ENCODE measurements around the gene KRTAP12-2.

KRTAP12-2 gene

GRCh38 chr21:44710756-44711326 lies 44.1 kb upstream of the KRTAP12-2 start:
- H3K27ac ChIP-seq: no peak overlapping the region
- no peak for TF ChIP-seq CTCF (IDR thresholded peaks at IDR 0.05)
- peak; percentile 56 for DNase-seq (ENCODE audit: low spot score)
- no peak overlapping the region for H3K4me3 ChIP-seq

- peak; percentile 68 for DNase-seq (ENCODE audit: low spot score)
- no peak overlapping the region for H3K4me3 ChIP-seq
- no peak overlapping the region for H3K27ac ChIP-seq
- no peak for TF ChIP-seq CTCF (IDR thresholded peaks at IDR 0.05)
Measured at GRCh38 chr21:44710294-44710665, 43.6 kb upstream of the KRTAP12-2 start.

- no peak for TF ChIP-seq CTCF (IDR thresholded peaks at IDR 0.05)
- peak; percentile 52 for DNase-seq (ENCODE audit: low spot score)
- H3K27ac ChIP-seq: no peak overlapping the region
- H3K4me3 ChIP-seq: peak overlapping the region; percentile 22
Measured at GRCh38 chr21:44709426-44710293, 42.9 kb upstream of the KRTAP12-2 start.

- DNase-seq (ENCODE audit: low spot score): peak; percentile 46
- no peak overlapping the region for H3K4me3 ChIP-seq
- TF ChIP-seq CTCF (IDR thresholded peaks at IDR 0.05): no peak
- H3K27ac ChIP-seq: no peak overlapping the region
Measured at GRCh38 chr21:44708866-44709425, 42.2 kb upstream of the KRTAP12-2 start.

GRCh38 chr21:44708213-44708865 lies 41.6 kb upstream of the KRTAP12-2 start:
- Histone ChIP-seq H3K4me3 (no peak overlapping the region), H3K27ac (no peak overlapping the region)
- TF ChIP-seq CTCF (IDR thresholded peaks at IDR 0.05): no peak
- DNase-seq (ENCODE audit: low spot score): peak; percentile 47

- no peak overlapping the region for H3K27ac ChIP-seq
- DNase-seq (ENCODE audit: low spot score): peak; percentile 61
- TF ChIP-seq CTCF (IDR thresholded peaks at IDR 0.05): no peak
- H3K4me3 ChIP-seq: no peak overlapping the region
Measured at GRCh38 chr21:44706706-44707581, 40.2 kb upstream of the KRTAP12-2 start.

Data from coronary artery (tissue), 2 donors.